ENCODE data around the gene G3BP1. TPM values are rescaled to one million over a fixed set of nuclear protein-coding genes. Genes with fewer than 3 reads are reported as not detected.

Gene G3BP1
- total and polyA plus RNA-seq, 2 of the 13 experiments (the other 11 are each of a cell fraction or from before 2014, with no cell fraction given), result 36.7 to 320 TPM

DNA sequence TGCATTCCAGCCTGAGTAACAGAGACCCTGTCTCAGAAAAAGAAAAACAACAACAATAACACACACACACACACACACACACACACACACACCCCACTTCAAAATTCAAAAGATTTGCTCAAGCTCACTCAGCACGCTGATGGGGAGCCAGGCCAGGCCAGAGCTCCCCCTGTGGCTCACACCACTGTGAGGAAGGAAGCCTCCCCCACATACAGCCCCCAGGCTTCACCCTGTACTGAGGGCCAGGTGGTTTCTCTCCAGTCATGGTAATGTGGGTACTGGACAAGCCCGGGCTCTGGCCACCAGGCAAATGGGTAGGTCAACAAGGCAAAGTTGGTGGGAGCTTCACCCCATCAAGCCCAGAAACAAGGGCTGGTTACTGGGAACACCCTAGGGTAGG is 32.4 kb upstream of the G3BP1 start:
- H3K9me3 ChIP-seq (ENCODE audit: low read length), result no peaks in the 10 kb centered on the region
- in situ Hi-C loops (cut with HindIII; ENCODE audit: extremely low pct_ligation_motif_present, low pct_unique_long_range_greater_than_20kb), result loop anchor here (25.0 kb wide), 1 partner anchor 302 kb away; the partner anchor contains the start of gene SLC36A1
- POLR2A ChIA-PET, result no interaction called here
- H3K9ac ChIP-seq (ENCODE audit: insufficient read depth, low read depth, low read length), result no peak overlapping the region
- no peaks in the 10 kb centered on the region for H3K79me2 ChIP-seq (ENCODE audit: insufficient read depth, low read length)
- WGBS (ENCODE audit: low lambda C conversion rate), result 100% methylated on average over 2 of the region's 2 CpGs
- DNase-seq (ENCODE audit: low spot score) (no peak), FAIRE-seq (no peak), ATAC-seq (no peak; the same call in 2 of the 3 replicates)
- no peaks in the 10 kb centered on the region for H4K20me1 ChIP-seq (ENCODE audit: insufficient read depth, low read length)
- CTCF ChIA-PET (ENCODE audit: low intra/inter-chr PET ratio, low total read pairs), result interaction anchor here (5.1 kb wide), 1 partner anchor 80 kb away, joined by 66 read pairs; no protein-coding TSS in a partner anchor
- no peak overlapping the region for H3K4me3 ChIP-seq (replicated peaks in 1 of 3; ENCODE audit: insufficient read depth in 1 of 3, low read depth in 2 of 3, low read length in 3 of 3)
- H3K36me3 ChIP-seq (replicated peaks in 1 of 2; ENCODE audit: control insufficient read depth in 1 of 2, insufficient read depth in 2 of 2, low read length in 2 of 2), result peaks cover 3 to 20% of the 10 kb centered on the region in 2 experiments; a peak in 4 of 5 replicates
- no peaks in the 10 kb centered on the region for H3K4me1 ChIP-seq (ENCODE audit: insufficient read depth, low read length)
- H3K27me3 ChIP-seq (ENCODE audit: control insufficient read depth in 1 of 2, insufficient read depth in 2 of 2, low read length in 2 of 2), result no peaks in the 10 kb centered on the region
- intact Hi-C loops (cut with micrococcal nuclease; ENCODE audit: unreplicated experiment), result no loop called here
- H3K27ac ChIP-seq (ENCODE audit: extremely low read length, insufficient read depth, low read length), result no peak overlapping the region
- H3K4me2 ChIP-seq (ENCODE audit: low read depth, low read length), result no peak overlapping the region
- H2AFZ ChIP-seq (ENCODE audit: low read length), result no peak overlapping the region
- no TSS peak for BruUV-seq (replicated peaks)
- TF ChIP-seq ZKSCAN1 (IDR thresholded peaks at IDR 0.05; ENCODE audit: low read length) (no peak), ZNF572 (CRISPR knock-in tag; IDR thresholded peaks at IDR 0.05) (no peak), KDM6A (CRISPR knock-in tag; IDR thresholded peaks at IDR 0.05; ENCODE audit: low read depth) (no peak), CENPT (CRISPR knock-in tag; IDR thresholded peaks at IDR 0.05; ENCODE audit: low read depth) (no peak), ZNF720 (CRISPR knock-in tag; IDR thresholded peaks at IDR 0.05) (no peak), ZNF713 (CRISPR knock-in tag; IDR thresholded peaks at IDR 0.05) (no peak), ZNF232 (CRISPR knock-in tag; IDR thresholded peaks at IDR 0.05; ENCODE audit: borderline replicate concordance) (no peak)
- TF ChIP-seq, protein P1, sequence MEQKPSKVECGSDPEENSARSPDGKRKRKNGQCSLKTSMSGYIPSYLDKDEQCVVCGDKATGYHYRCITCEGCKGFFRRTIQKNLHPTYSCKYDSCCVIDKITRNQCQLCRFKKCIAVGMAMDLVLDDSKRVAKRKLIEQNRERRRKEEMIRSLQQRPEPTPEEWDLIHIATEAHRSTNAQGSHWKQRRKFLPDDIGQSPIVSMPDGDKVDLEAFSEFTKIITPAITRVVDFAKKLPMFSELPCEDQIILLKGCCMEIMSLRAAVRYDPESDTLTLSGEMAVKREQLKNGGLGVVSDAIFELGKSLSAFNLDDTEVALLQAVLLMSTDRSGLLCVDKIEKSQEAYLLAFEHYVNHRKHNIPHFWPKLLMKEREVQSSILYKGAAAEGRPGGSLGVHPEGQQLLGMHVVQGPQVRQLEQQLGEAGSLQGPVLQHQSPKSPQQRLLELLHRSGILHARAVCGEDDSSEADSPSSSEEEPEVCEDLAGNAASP (CRISPR knock-in tag; IDR thresholded peaks at IDR 0.05; ENCODE audit: borderline replicate concordance), result no peak
- TF ChIP-seq, protein P2, sequence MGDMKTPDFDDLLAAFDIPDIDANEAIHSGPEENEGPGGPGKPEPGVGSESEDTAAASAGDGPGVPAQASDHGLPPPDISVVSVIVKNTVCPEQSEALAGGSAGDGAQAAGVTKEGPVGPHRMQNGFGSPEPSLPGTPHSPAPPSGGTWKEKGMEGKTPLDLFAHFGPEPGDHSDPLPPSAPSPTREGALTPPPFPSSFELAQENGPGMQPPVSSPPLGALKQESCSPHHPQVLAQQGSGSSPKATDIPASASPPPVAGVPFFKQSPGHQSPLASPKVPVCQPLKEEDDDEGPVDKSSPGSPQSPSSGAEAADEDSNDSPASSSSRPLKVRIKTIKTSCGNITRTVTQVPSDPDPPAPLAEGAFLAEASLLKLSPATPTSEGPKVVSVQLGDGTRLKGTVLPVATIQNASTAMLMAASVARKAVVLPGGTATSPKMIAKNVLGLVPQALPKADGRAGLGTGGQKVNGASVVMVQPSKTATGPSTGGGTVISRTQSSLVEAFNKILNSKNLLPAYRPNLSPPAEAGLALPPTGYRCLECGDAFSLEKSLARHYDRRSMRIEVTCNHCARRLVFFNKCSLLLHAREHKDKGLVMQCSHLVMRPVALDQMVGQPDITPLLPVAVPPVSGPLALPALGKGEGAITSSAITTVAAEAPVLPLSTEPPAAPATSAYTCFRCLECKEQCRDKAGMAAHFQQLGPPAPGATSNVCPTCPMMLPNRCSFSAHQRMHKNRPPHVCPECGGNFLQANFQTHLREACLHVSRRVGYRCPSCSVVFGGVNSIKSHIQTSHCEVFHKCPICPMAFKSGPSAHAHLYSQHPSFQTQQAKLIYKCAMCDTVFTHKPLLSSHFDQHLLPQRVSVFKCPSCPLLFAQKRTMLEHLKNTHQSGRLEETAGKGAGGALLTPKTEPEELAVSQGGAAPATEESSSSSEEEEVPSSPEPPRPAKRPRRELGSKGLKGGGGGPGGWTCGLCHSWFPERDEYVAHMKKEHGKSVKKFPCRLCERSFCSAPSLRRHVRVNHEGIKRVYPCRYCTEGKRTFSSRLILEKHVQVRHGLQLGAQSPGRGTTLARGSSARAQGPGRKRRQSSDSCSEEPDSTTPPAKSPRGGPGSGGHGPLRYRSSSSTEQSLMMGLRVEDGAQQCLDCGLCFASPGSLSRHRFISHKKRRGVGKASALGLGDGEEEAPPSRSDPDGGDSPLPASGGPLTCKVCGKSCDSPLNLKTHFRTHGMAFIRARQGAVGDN (CRISPR knock-in tag; IDR thresholded peaks at IDR 0.05), result no peak
- TF ChIP-seq, protein P3, sequence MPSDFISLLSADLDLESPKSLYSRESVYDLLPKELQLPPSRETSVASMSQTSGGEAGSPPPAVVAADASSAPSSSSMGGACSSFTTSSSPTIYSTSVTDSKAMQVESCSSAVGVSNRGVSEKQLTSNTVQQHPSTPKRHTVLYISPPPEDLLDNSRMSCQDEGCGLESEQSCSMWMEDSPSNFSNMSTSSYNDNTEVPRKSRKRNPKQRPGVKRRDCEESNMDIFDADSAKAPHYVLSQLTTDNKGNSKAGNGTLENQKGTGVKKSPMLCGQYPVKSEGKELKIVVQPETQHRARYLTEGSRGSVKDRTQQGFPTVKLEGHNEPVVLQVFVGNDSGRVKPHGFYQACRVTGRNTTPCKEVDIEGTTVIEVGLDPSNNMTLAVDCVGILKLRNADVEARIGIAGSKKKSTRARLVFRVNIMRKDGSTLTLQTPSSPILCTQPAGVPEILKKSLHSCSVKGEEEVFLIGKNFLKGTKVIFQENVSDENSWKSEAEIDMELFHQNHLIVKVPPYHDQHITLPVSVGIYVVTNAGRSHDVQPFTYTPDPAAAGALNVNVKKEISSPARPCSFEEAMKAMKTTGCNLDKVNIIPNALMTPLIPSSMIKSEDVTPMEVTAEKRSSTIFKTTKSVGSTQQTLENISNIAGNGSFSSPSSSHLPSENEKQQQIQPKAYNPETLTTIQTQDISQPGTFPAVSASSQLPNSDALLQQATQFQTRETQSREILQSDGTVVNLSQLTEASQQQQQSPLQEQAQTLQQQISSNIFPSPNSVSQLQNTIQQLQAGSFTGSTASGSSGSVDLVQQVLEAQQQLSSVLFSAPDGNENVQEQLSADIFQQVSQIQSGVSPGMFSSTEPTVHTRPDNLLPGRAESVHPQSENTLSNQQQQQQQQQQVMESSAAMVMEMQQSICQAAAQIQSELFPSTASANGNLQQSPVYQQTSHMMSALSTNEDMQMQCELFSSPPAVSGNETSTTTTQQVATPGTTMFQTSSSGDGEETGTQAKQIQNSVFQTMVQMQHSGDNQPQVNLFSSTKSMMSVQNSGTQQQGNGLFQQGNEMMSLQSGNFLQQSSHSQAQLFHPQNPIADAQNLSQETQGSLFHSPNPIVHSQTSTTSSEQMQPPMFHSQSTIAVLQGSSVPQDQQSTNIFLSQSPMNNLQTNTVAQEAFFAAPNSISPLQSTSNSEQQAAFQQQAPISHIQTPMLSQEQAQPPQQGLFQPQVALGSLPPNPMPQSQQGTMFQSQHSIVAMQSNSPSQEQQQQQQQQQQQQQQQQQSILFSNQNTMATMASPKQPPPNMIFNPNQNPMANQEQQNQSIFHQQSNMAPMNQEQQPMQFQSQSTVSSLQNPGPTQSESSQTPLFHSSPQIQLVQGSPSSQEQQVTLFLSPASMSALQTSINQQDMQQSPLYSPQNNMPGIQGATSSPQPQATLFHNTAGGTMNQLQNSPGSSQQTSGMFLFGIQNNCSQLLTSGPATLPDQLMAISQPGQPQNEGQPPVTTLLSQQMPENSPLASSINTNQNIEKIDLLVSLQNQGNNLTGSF (CRISPR knock-in tag; IDR thresholded peaks at IDR 0.05), result no peak
- TF ChIP-seq, protein P4, sequence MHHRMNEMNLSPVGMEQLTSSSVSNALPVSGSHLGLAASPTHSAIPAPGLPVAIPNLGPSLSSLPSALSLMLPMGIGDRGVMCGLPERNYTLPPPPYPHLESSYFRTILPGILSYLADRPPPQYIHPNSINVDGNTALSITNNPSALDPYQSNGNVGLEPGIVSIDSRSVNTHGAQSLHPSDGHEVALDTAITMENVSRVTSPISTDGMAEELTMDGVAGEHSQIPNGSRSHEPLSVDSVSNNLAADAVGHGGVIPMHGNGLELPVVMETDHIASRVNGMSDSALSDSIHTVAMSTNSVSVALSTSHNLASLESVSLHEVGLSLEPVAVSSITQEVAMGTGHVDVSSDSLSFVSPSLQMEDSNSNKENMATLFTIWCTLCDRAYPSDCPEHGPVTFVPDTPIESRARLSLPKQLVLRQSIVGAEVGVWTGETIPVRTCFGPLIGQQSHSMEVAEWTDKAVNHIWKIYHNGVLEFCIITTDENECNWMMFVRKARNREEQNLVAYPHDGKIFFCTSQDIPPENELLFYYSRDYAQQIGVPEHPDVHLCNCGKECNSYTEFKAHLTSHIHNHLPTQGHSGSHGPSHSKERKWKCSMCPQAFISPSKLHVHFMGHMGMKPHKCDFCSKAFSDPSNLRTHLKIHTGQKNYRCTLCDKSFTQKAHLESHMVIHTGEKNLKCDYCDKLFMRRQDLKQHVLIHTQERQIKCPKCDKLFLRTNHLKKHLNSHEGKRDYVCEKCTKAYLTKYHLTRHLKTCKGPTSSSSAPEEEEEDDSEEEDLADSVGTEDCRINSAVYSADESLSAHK (CRISPR knock-in tag; IDR thresholded peaks at IDR 0.05; ENCODE audit: borderline replicate concordance), result no peak

All from HepG2 (cell line).